ENCODE results near the gene BTNL3.

DNA sequence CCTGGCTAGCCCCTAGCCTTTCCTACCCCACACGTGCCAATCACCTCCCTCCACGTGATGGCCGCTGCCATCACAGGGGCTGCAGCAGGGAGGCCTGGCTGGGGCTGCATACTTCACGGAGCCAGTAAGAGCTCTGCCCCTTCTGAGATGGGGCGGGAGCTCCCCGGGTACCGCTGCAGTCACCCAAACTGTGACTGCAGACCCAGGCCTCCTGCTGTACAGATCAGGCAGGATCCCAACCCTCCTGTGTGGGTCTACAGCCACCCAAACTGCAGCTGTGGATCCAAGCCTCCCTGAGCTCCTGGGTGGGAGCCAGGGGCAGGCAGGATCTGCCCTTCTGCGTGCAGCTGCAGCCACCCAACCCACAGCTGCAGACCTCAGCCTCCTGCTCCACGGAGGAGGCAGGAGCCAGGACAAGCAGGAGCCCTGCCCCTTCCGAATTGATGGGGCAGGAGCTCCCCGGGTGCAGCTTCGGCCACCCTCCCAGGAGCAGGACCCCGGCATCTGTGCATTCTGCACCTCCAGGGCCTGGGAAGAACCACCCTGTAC is 48.2 kb downstream of the BTNL3 start:
- TF ChIP-seq EHF (CRISPR knock-in tag; IDR thresholded peaks at IDR 0.05) (no peak), CEBPB (IDR thresholded peaks at IDR 0.05) (no peak), FOSL2 (IDR thresholded peaks at IDR 0.05) (no peak), FOSL2 (CRISPR knock-in tag; IDR thresholded peaks at IDR 0.05) (no peak), PHF8 (IDR thresholded peaks at IDR 0.05; ENCODE audit: borderline replicate concordance, low read depth) (no peak)

Data from A549 (cell line).